Measurements from ENCODE around the gene DTNB. TPM values are rescaled to one million over a fixed set of nuclear protein-coding genes. Genes with fewer than 3 reads are reported as not detected.

The DTNB gene
- total RNA-seq, 1 donor from 2014 or later = 28.9 TPM

- no peaks in the 10 kb centered on the region for H3K27me3 Mint-ChIP-seq (ENCODE audit: insufficient read depth)
- no peak overlapping the region for H3K27ac Mint-ChIP-seq
- intact Hi-C loops (cut with micrococcal nuclease) = no loop called here
- peaks cover 24% of the 10 kb centered on the region for H3K4me1 Mint-ChIP-seq (ENCODE audit: low read depth)
- no peak overlapping the region for H3K4me3 Mint-ChIP-seq
- no peak for DNase-seq (ENCODE audit: low spot score)
- no peaks in the 10 kb centered on the region for H3K36me3 Mint-ChIP-seq (ENCODE audit: low read depth)
- no peaks in the 10 kb centered on the region for H3K9me3 Mint-ChIP-seq
Observed at GRCh38 chr2:25400576-25401216, 272.7 kb downstream of the DTNB start.

- DNase-seq (ENCODE audit: low spot score) = no peak
- peaks cover 24% of the 10 kb centered on the region for H3K4me1 Mint-ChIP-seq (ENCODE audit: low read depth)
- no peaks in the 10 kb centered on the region for H3K27me3 Mint-ChIP-seq (ENCODE audit: insufficient read depth)
- H3K27ac Mint-ChIP-seq = no peak overlapping the region
- H3K4me3 Mint-ChIP-seq = no peak overlapping the region
- intact Hi-C loops (cut with micrococcal nuclease) = no loop called here
- H3K9me3 Mint-ChIP-seq = no peaks in the 10 kb centered on the region
- no peaks in the 10 kb centered on the region for H3K36me3 Mint-ChIP-seq (ENCODE audit: low read depth)
Observed at GRCh38 chr2:25400169-25400568, 273.2 kb downstream of the DTNB start.

GRCh38 chr2:25398534-25398933 is 274.8 kb downstream of the DTNB start:
- DNase-seq (ENCODE audit: low spot score) = no peak
- Mint-ChIP-seq H3K4me1 (ENCODE audit: low read depth) (peaks cover 24% of the 10 kb centered on the region), H3K27me3 (ENCODE audit: insufficient read depth) (no peaks in the 10 kb centered on the region), H3K9me3 (no peaks in the 10 kb centered on the region), H3K4me3 (no peak overlapping the region), H3K36me3 (ENCODE audit: low read depth) (no peaks in the 10 kb centered on the region), H3K27ac (no peak overlapping the region)
- intact Hi-C loops (cut with micrococcal nuclease) = no loop called here

- H3K9me3 Mint-ChIP-seq = no peaks in the 10 kb centered on the region
- no peaks in the 10 kb centered on the region for H3K27me3 Mint-ChIP-seq (ENCODE audit: insufficient read depth)
- H3K27ac Mint-ChIP-seq = no peak overlapping the region
- peaks cover 17% of the 10 kb centered on the region for H3K4me1 Mint-ChIP-seq (ENCODE audit: low read depth)
- DNase-seq (ENCODE audit: low spot score) = no peak
- H3K36me3 Mint-ChIP-seq (ENCODE audit: low read depth) = no peaks in the 10 kb centered on the region
- intact Hi-C loops (cut with micrococcal nuclease) = no loop called here
- no peak overlapping the region for H3K4me3 Mint-ChIP-seq
Observed at GRCh38 chr2:25397777-25398176, 275.6 kb downstream of the DTNB start.

GRCh38 chr2:25389161-25389560 is 284.2 kb downstream of the DTNB start:
- Mint-ChIP-seq H3K27me3 (ENCODE audit: insufficient read depth) (no peaks in the 10 kb centered on the region), H3K4me3 (no peak overlapping the region), H3K36me3 (ENCODE audit: low read depth) (peaks cover 11% of the 10 kb centered on the region), H3K27ac (no peak overlapping the region), H3K4me1 (ENCODE audit: low read depth) (peaks cover 43% of the 10 kb centered on the region), H3K9me3 (peaks cover 4% of the 10 kb centered on the region)
- DNase-seq (ENCODE audit: low spot score) = no peak
- intact Hi-C loops (cut with micrococcal nuclease) = no loop called here

GRCh38 chr2:25388491-25388890 is 284.9 kb downstream of the DTNB start:
- Mint-ChIP-seq H3K27me3 (ENCODE audit: insufficient read depth) (no peaks in the 10 kb centered on the region), H3K9me3 (peaks cover 4% of the 10 kb centered on the region), H3K4me1 (ENCODE audit: low read depth) (peaks cover 38% of the 10 kb centered on the region), H3K4me3 (no peak overlapping the region), H3K36me3 (ENCODE audit: low read depth) (peaks cover 11% of the 10 kb centered on the region), H3K27ac (peak overlapping the region; percentile 47)
- intact Hi-C loops (cut with micrococcal nuclease) = no loop called here
- peak; percentile 32 for DNase-seq (ENCODE audit: low spot score)

DNA sequence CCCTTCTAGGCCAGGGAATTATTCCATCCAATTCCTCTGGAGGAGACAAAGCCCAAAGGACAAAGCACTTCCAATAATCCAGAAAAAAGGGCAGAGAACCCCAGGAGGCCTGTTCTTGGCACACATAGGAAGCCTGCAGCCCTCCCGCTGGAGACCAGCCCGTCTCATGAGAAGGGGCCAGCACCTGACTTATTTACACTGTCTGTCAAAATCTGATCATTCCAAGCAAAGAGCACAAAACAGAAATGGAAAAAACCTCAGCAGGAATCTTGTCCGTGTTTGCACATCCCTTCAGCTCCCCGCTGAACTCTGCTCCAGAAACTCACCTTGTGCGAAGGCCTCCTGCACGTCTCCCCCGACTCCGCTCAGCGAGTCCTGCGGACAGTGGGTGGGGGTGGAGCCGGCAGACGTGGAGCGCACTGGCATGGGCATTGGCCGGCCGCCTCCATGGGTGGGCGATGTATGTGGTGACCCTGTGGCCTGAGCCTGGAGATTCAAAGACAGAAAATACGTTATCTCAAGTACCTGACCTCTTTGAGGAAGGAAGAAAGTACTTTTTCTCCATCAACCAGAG is 285.4 kb downstream of the DTNB start:
- no peak overlapping the region for H3K4me3 Mint-ChIP-seq
- intact Hi-C loops (cut with micrococcal nuclease) = no loop called here

GRCh38 chr2:25386971-25387875 is 286.2 kb downstream of the DTNB start:
- Mint-ChIP-seq H3K4me1 (ENCODE audit: low read depth) (peaks cover 38% of the 10 kb centered on the region), H3K4me3 (no peak overlapping the region), H3K27me3 (ENCODE audit: insufficient read depth) (no peaks in the 10 kb centered on the region), H3K9me3 (peaks cover 4% of the 10 kb centered on the region), H3K36me3 (ENCODE audit: low read depth) (peaks cover 14% of the 10 kb centered on the region), H3K27ac (no peak overlapping the region)
- intact Hi-C loops (cut with micrococcal nuclease) = no loop called here
- DNase-seq (ENCODE audit: low spot score) = no peak

More for the DNA sequence above, 285.4 kb downstream of the DTNB start:
- Mint-ChIP-seq H3K27ac (peak overlapping the region; percentile 47), H3K9me3 (peaks cover 4% of the 10 kb centered on the region), H3K4me1 (ENCODE audit: low read depth) (peaks cover 38% of the 10 kb centered on the region), H3K27me3 (ENCODE audit: insufficient read depth) (no peaks in the 10 kb centered on the region), H3K36me3 (ENCODE audit: low read depth) (peaks cover 11% of the 10 kb centered on the region)
- no peak for DNase-seq (ENCODE audit: low spot score)

DNA sequence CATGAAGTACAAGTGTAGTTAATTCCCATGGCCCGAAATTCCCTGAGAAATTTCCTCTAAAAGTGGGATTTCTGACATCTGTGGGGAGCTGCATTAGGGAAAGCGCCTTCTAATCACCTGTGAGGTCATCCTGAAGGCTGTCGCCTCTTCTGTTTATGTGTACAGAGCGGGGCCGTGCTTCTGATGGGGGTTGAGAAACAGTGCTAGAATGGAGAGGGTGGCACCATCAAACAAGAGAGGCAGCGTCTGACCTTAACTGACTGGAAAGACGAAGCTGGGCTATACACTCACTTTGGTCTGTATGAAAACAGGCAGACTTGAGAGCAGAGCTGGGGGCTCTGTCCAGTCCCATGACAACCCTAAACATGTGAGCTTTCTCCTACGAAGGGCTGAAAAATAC is 287.5 kb downstream of the DTNB start:
- H3K27ac Mint-ChIP-seq = no peak overlapping the region

GRCh38 chr2:25383806-25384205 is 289.6 kb downstream of the DTNB start:
- no peaks in the 10 kb centered on the region for H3K9me3 Mint-ChIP-seq
- peaks cover 20% of the 10 kb centered on the region for H3K36me3 Mint-ChIP-seq (ENCODE audit: low read depth)
- intact Hi-C loops (cut with micrococcal nuclease) = no loop called here
- DNase-seq (ENCODE audit: low spot score) = no peak
- peaks cover 50% of the 10 kb centered on the region for H3K4me1 Mint-ChIP-seq (ENCODE audit: low read depth)
- no peaks in the 10 kb centered on the region for H3K27me3 Mint-ChIP-seq (ENCODE audit: insufficient read depth)
- H3K4me3 Mint-ChIP-seq = no peak overlapping the region
- H3K27ac Mint-ChIP-seq = no peak overlapping the region

More for the DNA sequence above, 287.5 kb downstream of the DTNB start:
- peaks cover 36% of the 10 kb centered on the region for H3K4me1 Mint-ChIP-seq (ENCODE audit: low read depth)
- peaks cover 17% of the 10 kb centered on the region for H3K36me3 Mint-ChIP-seq (ENCODE audit: low read depth)
- H3K27me3 Mint-ChIP-seq (ENCODE audit: insufficient read depth) = no peaks in the 10 kb centered on the region
- H3K9me3 Mint-ChIP-seq = no peaks in the 10 kb centered on the region
- no peak for DNase-seq (ENCODE audit: low spot score)
- intact Hi-C loops (cut with micrococcal nuclease) = no loop called here
- H3K4me3 Mint-ChIP-seq = no peak overlapping the region

GRCh38 chr2:25381502-25381901 is 291.9 kb downstream of the DTNB start:
- no peaks in the 10 kb centered on the region for H3K27me3 Mint-ChIP-seq (ENCODE audit: insufficient read depth)
- no peak overlapping the region for H3K27ac Mint-ChIP-seq
- H3K9me3 Mint-ChIP-seq = no peaks in the 10 kb centered on the region
- no peak for DNase-seq (ENCODE audit: low spot score)
- peaks cover 44% of the 10 kb centered on the region for H3K4me1 Mint-ChIP-seq (ENCODE audit: low read depth)
- H3K36me3 Mint-ChIP-seq (ENCODE audit: low read depth) = peaks cover 22% of the 10 kb centered on the region
- no peak overlapping the region for H3K4me3 Mint-ChIP-seq
- intact Hi-C loops (cut with micrococcal nuclease) = no loop called here

- no peak for DNase-seq (ENCODE audit: low spot score)
- intact Hi-C loops (cut with micrococcal nuclease) = no loop called here
- H3K27me3 Mint-ChIP-seq (ENCODE audit: insufficient read depth) = no peaks in the 10 kb centered on the region
- peaks cover 49% of the 10 kb centered on the region for H3K4me1 Mint-ChIP-seq (ENCODE audit: low read depth)
- no peak overlapping the region for H3K4me3 Mint-ChIP-seq
- H3K27ac Mint-ChIP-seq = peak overlapping the region; percentile 35
- peaks cover 22% of the 10 kb centered on the region for H3K36me3 Mint-ChIP-seq (ENCODE audit: low read depth)
- H3K9me3 Mint-ChIP-seq = no peaks in the 10 kb centered on the region
Observed at GRCh38 chr2:25380586-25381375, 292.6 kb downstream of the DTNB start.

All from activated T-helper 1 cell treated with anti-CD3 and anti-CD28 coated beads, Interleukin-12 subunit alpha, Interleukin-12 subunit beta, Interleukin-2, Interleukin-4 antibody, amounts not matched to agents 30 ng/mL and 10 ng/mL and 1 ng/mL, durations not matched to agents 14 hours and 24 hours and 36 hours (primary cell).